Nucleus accumbens (tissue), 56 donors: ENCODE results near the gene MRPL3.

Experiments
- DNase-seq, 56 donors: peaks; one replicate each; lab custom pipeline; 2025; lab: John Stamatoyannopoulos, UW

Gene MRPL3

DNA sequence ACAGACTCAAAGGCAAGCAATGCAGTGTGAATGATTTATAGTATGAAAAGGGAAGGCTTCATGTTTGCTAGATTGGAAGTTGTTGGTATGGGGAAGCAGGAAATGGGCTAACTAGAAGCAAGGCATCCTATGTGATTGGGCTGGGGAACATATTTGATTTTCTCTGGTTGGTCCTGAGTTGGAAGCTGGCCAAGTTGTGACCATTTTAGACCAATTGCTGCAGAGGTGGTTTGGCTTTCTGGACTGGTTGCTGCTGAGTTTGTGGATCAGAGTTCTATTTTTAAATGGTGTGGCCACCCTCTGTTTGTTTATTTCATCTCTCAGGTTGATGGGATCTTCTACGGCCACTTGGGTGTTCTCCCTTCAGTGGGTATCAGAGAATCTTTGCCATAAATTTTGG lies 81.5 kb downstream of the MRPL3 start:
- DNase-seq, result no peak

DNA sequence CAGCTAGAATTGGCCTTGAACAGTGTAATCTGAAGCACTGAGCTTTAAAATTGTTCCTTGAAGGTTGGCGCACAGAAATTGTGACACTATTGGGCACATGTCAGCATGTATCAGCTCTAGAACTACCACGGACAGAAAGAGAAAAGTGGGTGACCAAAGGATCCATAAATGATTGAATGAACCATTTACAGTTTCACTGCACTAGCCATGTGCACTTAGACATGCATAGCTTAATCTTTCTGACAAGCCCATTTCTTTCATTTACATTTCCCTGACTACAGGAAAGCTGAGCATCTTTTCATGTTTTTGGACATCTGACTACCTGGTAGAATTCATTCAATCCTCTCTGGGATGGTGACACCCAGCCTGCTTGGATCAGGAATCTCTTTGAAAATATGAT lies 85.0 kb downstream of the MRPL3 start:
- DNase-seq, result no peak
